Activated CD4-positive, CD25-positive, alpha-beta regulatory T cell treated with anti-CD3 and anti-CD28 coated beads, Interleukin-2, amount 50 U/mL, for 72 hours (primary cell): ENCODE measurements around the gene MAGI2.

ENCODE experiments used
- DNase-seq: peaks from one replicate; pipeline ENCODE4 v3.0.0; 2021

Gene MAGI2

GRCh38 chr7:79241288-79242060, 212.0 kb downstream of the MAGI2 start:
- no peak for DNase-seq

DNA sequence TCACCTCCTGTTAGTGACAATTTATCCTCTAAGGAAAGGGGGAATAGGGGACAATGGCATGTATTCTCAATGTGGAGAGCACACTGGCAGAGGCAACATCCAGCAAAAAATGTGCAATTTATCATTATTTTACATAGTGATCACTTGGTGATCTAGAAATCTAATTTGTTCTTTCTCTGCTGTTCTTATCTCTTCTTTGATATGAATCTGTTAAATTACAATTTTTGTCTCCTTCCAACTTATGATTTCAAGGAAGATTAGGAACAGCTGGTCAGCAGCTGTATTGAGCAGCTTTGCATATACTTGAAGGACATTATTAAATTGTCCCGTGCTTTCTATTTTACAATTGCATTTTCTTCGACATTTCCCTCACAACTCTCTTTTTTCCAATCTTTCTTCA, 213.1 kb downstream of the MAGI2 start:
- no peak for DNase-seq

DNA sequence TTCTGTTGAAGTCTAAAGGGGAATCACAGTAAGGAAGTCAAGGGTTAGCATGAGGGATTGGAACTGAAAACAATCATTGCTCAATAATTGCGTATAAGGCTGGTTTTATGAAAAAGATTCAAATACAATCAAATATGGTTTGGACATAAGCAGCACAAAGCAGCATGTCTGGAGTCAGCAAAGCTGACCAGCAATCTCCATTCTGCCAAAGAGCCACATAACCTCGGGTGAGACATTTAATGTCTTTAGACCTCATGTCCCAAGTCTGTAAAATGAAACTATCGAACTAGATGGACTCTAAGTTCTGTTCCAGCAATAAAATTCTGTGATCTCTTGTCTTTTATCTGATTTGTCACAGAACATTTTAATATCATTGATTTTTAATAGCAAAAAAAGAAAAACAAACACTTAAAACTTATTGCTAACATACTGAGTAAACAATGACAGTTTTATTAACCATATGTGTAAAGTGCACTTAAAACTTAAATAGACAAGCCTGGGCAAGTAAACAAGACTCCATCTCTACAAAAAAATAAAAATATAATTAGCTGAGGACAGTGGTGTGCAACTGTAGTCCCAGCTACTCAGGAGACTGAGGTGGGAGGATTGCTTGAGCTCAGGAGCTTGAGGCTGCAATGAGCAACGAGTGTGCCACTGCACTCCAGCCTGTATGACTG, 217.0 kb downstream of the MAGI2 start:
- no peak for DNase-seq

GRCh38 chr7:79227044-79227443, 226.4 kb downstream of the MAGI2 start:
- no peak for DNase-seq

- no peak for DNase-seq
Measured at GRCh38 chr7:79221211-79221610, 232.3 kb downstream of the MAGI2 start.

GRCh38 chr7:79217976-79218626, 235.4 kb downstream of the MAGI2 start:
- DNase-seq, result no peak

DNA sequence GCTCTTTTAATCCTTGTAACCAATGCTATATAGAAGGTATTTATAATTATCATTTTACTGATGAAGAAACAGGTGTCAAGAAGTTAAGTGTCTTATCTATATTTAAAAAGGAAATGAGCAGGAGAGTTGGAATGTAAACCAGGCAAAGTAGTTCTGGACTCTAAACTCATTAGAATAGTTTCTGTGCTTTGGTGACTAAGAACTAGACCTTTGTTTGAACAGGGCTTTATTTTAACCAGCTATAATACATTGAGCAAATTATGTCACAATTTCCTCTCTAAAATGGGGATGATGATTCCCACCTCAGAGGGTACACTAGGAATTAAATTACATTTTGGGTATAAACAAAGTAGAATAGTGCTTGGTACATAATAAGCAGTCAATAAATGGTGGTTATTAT, 236.0 kb downstream of the MAGI2 start:
- no peak for DNase-seq

DNA sequence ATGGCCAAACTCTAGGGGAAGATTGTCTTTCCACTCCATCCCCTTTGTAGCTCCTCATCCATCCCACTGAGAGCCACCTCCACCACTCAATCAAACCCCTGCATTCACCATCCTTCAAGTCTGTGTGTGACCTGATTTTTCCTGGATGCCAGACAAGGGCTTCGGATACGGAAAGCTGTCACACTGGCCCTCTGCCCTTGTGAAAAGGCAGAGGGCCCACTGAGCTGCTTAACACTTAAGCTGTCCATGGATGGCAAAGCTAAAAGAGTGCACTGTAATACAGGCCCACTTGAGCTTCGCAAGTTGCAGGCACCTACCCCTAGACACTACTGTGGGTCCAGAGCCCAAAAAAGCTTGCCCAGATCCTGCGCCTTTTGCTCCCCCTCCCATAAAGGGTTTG, 237.2 kb downstream of the MAGI2 start:
- no peak for DNase-seq

- DNase-seq, result no peak
Measured at GRCh38 chr7:79212334-79212733, 241.1 kb downstream of the MAGI2 start.

- DNase-seq, result no peak
Measured at GRCh38 chr7:79211724-79212123, 241.7 kb downstream of the MAGI2 start.

GRCh38 chr7:79199961-79200360, 253.5 kb downstream of the MAGI2 start:
- no peak for DNase-seq

GRCh38 chr7:79199266-79199665, 254.2 kb downstream of the MAGI2 start:
- DNase-seq, result no peak

- no peak for DNase-seq
Measured at GRCh38 chr7:79185605-79186004, 267.9 kb downstream of the MAGI2 start.

GRCh38 chr7:79182283-79182682, 271.2 kb downstream of the MAGI2 start:
- no peak for DNase-seq

DNA sequence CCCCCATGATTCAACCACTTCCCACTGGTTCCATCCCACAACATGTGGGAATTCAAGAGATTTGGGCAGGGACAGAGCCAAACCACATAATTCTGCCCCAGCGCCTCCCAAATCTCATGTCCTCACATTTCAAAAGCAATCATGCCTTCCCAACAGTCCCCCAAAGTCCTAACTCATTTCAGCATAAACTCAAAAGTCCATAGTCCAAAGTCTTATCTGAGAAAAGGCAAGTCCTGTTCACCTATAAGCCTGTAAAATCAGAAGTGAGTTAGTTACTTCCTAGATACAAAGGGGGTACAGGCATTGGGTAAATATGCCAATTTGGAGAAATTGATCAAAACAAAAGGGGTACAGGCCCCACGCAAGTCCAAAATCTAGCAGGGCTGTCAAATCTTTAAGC, 272.9 kb downstream of the MAGI2 start:
- DNase-seq, result no peak

GRCh38 chr7:79176859-79177477, 276.5 kb downstream of the MAGI2 start:
- DNase-seq, result no peak

- no peak for DNase-seq
Measured at GRCh38 chr7:79175374-79175773, 278.1 kb downstream of the MAGI2 start.

GRCh38 chr7:79165225-79165624, 288.2 kb downstream of the MAGI2 start:
- DNase-seq, result no peak

DNA sequence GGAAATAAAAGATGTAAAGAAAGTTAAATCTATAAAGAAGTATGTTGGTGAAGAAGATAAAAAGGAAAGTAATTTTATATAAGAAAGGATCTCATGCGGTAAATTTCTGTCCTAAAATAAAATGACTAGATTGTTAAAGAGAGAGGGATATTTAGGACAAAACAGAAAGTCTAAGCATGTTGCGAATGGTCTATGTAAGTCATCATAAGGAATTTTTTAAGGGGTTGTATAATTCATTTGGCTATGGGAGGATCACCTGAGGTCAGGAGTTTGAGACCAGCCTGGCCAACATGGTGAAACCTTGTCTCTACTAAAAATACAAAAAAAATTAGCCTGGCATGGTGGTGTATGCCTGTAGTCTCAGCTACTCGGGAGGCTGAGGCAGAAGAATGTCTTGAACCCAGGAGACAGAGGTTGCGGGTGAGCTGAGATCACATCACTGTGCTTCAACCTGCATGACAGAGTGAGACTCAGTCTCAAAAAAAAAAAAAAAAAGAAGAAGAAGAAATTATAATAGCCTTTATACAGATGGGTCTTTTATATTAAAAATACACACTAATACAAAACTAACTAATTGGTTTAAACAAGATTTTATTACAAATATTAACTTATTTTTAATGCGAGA, 294.3 kb downstream of the MAGI2 start:
- DNase-seq, result no peak

GRCh38 chr7:79157281-79157680, 296.2 kb downstream of the MAGI2 start:
- DNase-seq, result no peak

- no peak for DNase-seq
Measured at GRCh38 chr7:79149831-79150230, 303.6 kb downstream of the MAGI2 start.

DNA sequence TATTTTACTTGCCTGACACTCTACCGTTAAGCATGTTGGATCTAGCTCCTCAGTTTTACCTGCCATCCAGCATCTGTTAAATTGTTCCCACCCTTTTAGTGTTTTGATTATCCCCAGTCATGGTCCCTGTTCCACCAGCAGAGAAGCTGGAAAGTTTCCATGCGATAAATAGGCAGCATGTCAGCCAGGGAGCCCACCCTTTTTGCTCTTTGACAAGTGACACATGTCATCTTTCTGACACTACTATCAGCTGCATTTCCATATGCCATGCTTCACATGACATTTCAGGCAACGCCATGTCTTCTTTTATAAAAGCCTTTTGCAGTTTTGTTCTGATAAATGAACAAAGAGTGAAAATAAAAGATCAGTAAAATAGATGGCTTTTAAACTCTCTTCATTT, 310.8 kb downstream of the MAGI2 start:
- no peak for DNase-seq

DNA sequence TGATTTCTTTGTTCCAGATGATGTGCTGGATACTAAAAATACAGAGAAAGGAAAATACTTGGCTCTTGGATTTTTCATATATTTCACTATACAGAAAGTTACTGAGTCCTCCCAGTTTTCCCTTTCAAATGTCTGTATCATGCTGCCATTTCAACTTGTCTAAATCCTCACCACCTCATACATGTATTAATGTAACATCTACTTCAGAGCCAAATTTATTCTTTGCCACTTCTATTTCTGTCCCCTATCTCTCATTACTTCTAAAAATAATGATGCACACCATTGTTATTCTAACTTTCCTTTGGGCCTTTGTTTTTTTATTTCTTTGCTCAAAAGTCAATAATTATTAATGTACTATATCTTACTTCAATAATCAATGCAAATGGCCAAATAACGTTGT, 312.2 kb downstream of the MAGI2 start:
- DNase-seq, result no peak
